GM20431 (cell line): ENCODE data around the gene GSK3B.

Experiments used
- in situ Hi-C: fragments of 300-500 bp; cut with MseI, MboI; formaldehyde crosslinking; loops from one replicate; pipeline ENCODE4 v1.15.0; 2020; ENCODE audit warnings: low sequenced_read_pairs; ENCODE audit not compliant: unreplicated experiment

The GSK3B gene

GRCh38 chr3:119835556-119835955, 258.7 kb downstream of the GSK3B start:
- in situ Hi-C loops, result no loop called here

- in situ Hi-C loops, result no loop called here
Observed at GRCh38 chr3:119834754-119835370, 259.4 kb downstream of the GSK3B start.

- in situ Hi-C loops, result no loop called here
Observed at GRCh38 chr3:119831941-119832371, 262.3 kb downstream of the GSK3B start.

GRCh38 chr3:119831022-119831421, 263.2 kb downstream of the GSK3B start:
- in situ Hi-C loops, result no loop called here

- in situ Hi-C loops, result no loop called here
Observed at GRCh38 chr3:119829420-119829819, 264.8 kb downstream of the GSK3B start.

- in situ Hi-C loops, result no loop called here
Observed at GRCh38 chr3:119826711-119827608, 267.3 kb downstream of the GSK3B start.

GRCh38 chr3:119825820-119826219, 268.4 kb downstream of the GSK3B start:
- in situ Hi-C loops, result no loop called here

- in situ Hi-C loops, result no loop called here
Observed at GRCh38 chr3:119819806-119820205, 274.4 kb downstream of the GSK3B start.

- in situ Hi-C loops, result no loop called here
Observed at GRCh38 chr3:119818937-119819336, 275.3 kb downstream of the GSK3B start.

GRCh38 chr3:119817583-119818363, 276.5 kb downstream of the GSK3B start:
- in situ Hi-C loops, result no loop called here

GRCh38 chr3:119817071-119817470, 277.2 kb downstream of the GSK3B start:
- in situ Hi-C loops, result no loop called here

- in situ Hi-C loops, result no loop called here
Observed at GRCh38 chr3:119815716-119816115, 278.5 kb downstream of the GSK3B start.

GRCh38 chr3:119812491-119813058, 281.7 kb downstream of the GSK3B start:
- in situ Hi-C loops, result no loop called here

GRCh38 chr3:119810018-119810435, 284.2 kb downstream of the GSK3B start:
- in situ Hi-C loops, result no loop called here

GRCh38 chr3:119809249-119810017, 284.8 kb downstream of the GSK3B start:
- in situ Hi-C loops, result no loop called here

GRCh38 chr3:119808843-119809242, 285.4 kb downstream of the GSK3B start:
- in situ Hi-C loops, result no loop called here

GRCh38 chr3:119808244-119808643, 286.0 kb downstream of the GSK3B start:
- in situ Hi-C loops, result no loop called here

- in situ Hi-C loops, result no loop called here
Observed at GRCh38 chr3:119800844-119801243, 293.4 kb downstream of the GSK3B start.

- in situ Hi-C loops, result no loop called here
Observed at GRCh38 chr3:119796785-119797184, 297.5 kb downstream of the GSK3B start.

GRCh38 chr3:119796368-119796767, 297.9 kb downstream of the GSK3B start:
- in situ Hi-C loops, result no loop called here
